ENCODE data around the gene VRK1.

DNA sequence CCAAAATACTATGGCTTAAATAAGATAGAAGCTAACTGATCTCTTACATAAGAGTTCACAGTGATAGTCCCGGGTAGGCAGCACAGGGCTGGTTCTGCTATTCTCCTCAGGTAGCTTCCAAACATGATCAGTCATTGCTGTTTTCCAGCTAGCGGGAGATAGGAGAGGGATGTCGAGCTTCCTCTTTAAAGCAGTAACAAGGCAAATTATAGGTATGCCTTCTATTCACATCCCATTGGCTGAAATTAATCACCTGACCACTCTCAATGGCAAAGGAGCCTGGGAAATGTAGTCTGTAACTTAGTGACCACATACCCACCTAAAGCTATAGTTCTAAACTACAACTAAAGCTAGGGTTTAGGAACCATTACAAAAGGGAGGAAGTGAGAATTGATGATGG, 34.5 kb upstream of the VRK1 start:
- TF ChIP-seq EZH2 (IDR thresholded peaks at IDR 0.05; ENCODE audit: borderline replicate concordance, low read depth, low read length, poor library complexity, severe bottlenecking) = no peak
- TF ChIP-seq, protein P1, sequence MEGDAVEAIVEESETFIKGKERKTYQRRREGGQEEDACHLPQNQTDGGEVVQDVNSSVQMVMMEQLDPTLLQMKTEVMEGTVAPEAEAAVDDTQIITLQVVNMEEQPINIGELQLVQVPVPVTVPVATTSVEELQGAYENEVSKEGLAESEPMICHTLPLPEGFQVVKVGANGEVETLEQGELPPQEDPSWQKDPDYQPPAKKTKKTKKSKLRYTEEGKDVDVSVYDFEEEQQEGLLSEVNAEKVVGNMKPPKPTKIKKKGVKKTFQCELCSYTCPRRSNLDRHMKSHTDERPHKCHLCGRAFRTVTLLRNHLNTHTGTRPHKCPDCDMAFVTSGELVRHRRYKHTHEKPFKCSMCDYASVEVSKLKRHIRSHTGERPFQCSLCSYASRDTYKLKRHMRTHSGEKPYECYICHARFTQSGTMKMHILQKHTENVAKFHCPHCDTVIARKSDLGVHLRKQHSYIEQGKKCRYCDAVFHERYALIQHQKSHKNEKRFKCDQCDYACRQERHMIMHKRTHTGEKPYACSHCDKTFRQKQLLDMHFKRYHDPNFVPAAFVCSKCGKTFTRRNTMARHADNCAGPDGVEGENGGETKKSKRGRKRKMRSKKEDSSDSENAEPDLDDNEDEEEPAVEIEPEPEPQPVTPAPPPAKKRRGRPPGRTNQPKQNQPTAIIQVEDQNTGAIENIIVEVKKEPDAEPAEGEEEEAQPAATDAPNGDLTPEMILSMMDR (conservative IDR thresholded peaks at IDR 0.05; ENCODE audit: low read depth, low read length) = no peak

All from A673 (cell line).